ENCODE measurements around the gene HOXD10. TPM values are rescaled to one million over a fixed set of nuclear protein-coding genes. Genes with fewer than 3 reads are reported as not detected.
A peak's percentile ranks its signal among the peaks of the same experiment; 100 is the strongest.

Gene HOXD10
- total RNA-seq (2014; rRNA removed; shearing (Covaris generic)), result 1.3 and 2.2 TPM in 2 replicates

DNA sequence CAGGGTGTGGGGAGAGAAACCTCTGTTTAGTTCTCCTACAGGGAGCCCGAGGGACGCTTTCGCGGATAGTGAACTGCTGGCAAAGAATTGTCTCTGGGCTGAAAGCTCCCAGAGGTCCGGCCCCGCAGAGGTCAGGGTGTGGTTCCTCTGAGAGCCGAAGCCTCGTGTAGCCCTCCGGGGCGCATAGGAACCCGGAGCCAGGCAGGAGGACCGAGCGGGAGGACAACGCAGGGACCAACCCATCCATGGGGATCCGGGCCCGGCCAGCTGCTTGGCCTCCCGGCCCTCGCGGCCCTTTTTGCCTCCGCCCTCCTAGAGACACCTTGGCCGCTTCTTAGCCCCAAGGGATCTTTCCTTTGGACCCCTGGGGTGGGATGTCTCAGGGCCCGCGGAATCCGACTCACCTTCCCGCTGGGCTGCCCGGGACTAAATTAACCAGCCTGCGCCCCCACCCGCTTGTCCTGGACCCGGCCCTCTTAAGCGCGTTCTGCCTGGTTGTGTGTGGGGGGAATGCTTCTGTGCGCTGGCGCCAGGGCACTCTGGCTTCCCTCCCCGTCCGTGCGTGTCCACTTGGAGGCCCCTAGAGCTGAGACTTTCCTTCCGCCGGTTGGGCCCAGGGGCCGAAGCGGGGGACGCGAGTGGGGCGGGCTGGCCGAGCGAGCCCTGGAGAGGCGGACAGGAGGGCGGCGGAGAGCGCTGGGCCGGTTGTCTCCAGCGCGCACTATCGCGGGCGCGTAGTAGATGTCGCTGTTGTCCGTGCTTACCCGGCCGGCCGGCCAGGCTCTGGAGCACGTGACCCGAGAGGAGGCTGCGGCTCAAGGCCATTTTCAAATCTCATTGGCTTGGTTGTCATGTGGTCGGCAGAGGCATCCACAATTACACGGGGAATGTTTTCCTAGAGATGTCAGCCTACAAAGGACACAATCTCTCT, at the start of gene HOXD10:
Gene HOXD10 (plus strand): TSS at position 896 of the 931 bp plus-strand sequence. CDS start 56 bp downstream, outside the sequence.
- Histone ChIP-seq H3K9me3 (replicated peaks) (no peaks in the 10 kb centered on the region), H3K4me1 (peaks cover 8% of the 10 kb centered on the region), H3K27ac (no peak within 1 kb of the TSS), H3K4me3 (no peak within 1 kb of the TSS), H3K27me3 (no peaks in the 10 kb centered on the region), H3K36me3 (no peaks in the 10 kb centered on the region)
- DNase-seq, result no peak

DNA sequence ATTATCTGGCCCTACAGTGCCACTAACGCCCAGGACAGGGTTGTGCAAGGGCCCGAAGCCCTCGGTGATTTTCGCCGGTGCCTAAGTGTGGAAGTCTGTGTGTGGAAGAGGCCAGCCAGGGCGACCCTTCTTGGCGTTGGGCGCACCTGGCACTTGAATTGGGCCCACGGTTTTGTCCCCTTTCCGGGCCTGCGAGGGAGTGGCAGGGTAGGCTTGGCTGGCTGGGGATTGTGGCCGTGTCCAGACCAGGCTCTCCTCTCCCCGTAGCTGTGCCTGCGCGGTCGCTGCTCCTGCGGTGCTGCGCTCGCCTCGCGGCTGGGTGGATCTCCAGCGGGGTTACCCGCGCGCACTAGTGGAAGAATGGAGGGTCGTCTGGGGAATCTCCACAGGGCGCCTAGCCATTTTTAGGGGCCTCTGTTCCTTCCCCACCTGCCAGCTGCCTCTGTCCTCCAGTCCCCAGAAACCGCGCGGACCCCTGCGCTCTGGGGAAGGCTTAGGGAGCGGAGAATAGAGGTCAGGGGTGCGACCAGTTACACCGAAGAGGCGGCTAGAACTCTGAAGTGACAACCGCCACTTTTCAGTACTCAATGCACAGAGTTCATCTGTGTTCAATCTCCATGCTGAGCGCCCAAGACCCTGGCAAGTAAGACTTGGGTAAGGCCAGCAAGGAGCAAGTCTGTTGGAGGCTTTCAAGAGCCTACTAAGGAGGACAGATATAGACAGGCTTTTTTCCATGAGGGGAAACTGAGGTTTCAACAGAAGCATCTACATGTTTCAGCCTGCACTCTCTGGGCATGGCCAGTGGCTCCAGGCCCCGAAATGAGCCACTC, 48.8 kb upstream of the HOXD10 start:
- no peak for DNase-seq
- no peak overlapping the region for H3K27ac ChIP-seq
- H3K9me3 ChIP-seq (replicated peaks), result no peaks in the 10 kb centered on the region
- H3K36me3 ChIP-seq, result no peaks in the 10 kb centered on the region
- no peaks in the 10 kb centered on the region for H3K27me3 ChIP-seq
- H3K4me3 ChIP-seq, result no peak overlapping the region
- H3K4me1 ChIP-seq, result no peaks in the 10 kb centered on the region

DNA sequence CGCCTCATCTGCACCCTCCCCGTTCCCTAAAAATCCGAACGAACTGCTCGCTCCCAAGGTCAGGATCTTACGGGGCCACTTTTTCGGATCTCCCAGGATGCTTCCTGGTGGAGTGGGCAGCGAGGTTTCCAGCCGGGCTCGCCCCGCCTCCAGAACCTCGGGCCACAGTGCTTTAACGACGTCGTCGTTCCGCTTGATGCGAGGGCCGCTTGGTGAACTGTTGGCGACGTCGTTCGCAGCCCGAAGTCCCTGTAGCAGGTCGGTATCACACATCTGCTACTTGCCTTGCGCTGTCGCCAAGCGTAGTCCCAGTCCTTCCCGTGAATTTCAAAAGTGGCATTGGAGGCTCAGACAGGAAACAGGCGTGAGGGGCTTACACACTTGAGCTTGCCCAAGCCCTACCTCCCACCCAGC, 48.2 kb upstream of the HOXD10 start:
- H3K9me3 ChIP-seq (replicated peaks), result no peaks in the 10 kb centered on the region
- no peak overlapping the region for H3K27ac ChIP-seq
- H3K36me3 ChIP-seq, result no peaks in the 10 kb centered on the region
- H3K4me3 ChIP-seq, result no peak overlapping the region
- H3K4me1 ChIP-seq, result no peaks in the 10 kb centered on the region
- H3K27me3 ChIP-seq, result no peaks in the 10 kb centered on the region
- DNase-seq, result no peak

DNA sequence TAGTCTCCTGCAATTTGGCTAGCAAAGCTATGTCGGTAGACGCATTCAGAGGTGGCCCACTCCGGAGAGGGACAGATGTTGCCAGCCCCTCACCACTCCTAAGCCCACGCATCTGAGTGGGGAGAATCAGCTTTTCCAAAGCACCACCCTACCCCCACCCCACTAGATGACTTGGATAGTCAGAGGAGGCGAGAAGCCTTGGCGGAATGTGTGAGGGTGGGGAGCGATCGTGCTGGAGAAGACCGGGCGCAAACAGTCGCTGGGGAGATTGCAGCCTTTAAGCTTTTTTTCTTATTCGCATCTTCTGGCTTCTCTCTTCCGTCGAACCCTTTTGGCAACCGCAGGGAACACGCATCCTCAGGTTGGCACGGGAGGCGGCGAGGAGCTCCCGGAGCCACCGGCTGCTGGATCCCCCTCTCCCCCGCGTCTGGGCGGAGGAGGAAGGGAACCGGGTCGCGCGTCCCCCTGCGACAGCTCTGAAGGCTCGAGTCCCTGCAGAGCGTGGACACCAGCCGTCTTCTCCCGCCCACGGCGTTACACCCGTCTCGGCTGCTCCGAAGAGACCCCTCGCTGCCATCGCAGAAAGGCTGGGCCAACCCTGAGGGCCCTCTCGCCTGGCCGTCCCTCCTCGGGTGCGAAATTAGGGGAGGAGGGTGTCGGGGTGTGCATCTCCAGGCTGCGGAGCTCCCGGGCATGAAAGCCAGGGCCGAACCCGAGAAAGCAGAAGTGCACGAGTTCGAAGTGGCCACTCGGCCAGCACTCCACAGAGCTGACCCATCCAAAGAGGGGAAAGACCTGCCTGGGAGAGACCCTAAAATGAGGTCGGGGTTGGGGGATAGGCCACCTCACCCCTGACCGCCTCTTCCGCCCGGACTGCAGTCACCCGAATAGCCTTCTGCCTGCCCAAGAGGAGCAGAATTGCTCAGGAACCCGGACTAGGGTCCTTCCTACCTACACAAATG, 45.0 kb upstream of the HOXD10 start:
- H3K36me3 ChIP-seq, result no peaks in the 10 kb centered on the region
- H3K4me1 ChIP-seq, result peaks cover 2% of the 10 kb centered on the region; the same call in 1 of the 2 replicates
- H3K4me3 ChIP-seq, result no peak overlapping the region
- no peaks in the 10 kb centered on the region for H3K27me3 ChIP-seq
- H3K9me3 ChIP-seq (replicated peaks), result no peaks in the 10 kb centered on the region
- H3K27ac ChIP-seq, result no peak overlapping the region
- DNase-seq, result no peak

DNA sequence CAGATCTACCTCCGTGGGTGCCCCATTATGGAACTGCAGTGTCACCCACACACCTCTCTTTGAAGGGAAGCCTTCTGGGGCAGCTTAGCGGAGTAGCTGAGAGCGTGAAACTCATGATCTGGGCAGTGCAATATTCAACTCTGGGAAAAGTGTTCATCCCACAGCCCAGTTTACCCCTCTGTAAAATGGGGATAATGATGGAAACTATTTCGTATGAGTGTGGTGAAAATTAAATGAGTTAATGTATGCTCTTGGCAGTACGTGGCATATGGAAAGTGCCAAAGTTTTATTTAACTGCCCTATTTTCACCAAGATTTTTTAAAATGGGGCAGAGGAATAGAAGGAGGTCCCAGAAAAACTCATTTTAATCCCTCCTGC, 44.3 kb upstream of the HOXD10 start:
- DNase-seq, result no peak
- Histone ChIP-seq H3K27ac (no peak overlapping the region), H3K4me1 (peaks cover 2% of the 10 kb centered on the region; the same call in 1 of the 2 replicates), H3K36me3 (no peaks in the 10 kb centered on the region), H3K9me3 (replicated peaks) (no peaks in the 10 kb centered on the region), H3K27me3 (no peaks in the 10 kb centered on the region), H3K4me3 (no peak overlapping the region)

DNA sequence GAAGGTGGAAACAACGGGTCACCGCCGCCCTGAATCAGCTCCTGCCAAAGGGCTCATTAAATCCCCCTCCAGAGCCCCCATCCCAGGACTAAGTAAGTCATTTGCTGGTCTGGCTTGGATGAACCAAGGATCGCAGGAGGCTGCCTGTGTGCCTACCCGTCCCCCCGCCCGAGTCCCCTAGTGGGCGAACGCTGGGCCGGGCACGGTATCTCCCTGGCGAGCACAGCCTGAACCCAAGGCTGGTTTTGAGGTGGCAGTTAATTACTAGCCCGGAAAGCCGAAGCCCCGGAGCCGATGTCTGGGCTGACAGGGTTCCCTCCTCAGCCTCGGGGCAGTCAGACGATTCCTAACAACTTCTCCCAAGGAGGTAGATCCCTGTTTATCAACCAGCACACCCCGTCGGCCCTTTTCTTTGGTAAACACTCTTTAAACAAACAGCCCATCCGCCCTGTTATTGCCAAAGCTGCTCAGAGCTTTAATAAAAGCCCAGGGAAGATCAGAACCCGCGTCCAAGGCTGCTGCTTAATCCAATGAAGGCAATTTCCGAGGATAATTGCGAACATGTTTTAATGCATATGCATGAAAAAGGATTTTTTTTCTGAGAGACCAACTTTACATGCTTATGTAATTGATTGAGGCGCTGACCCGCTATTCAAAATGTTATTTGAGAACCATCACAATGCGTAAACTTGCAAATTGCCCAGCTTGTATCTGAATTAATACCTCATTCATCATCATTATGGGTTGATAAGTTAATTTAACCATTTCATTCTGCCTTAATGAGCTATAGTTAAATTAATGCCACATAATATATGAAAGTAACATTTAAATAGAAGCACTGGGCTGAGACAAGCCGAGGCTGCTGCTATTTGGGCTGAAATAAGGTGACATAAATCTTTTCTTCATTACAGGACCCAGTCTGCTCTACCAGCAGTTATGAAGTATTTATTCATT, 43.4 kb upstream of the HOXD10 start:
- H3K27me3 ChIP-seq, result no peaks in the 10 kb centered on the region
- H3K4me3 ChIP-seq, result no peak overlapping the region
- DNase-seq, result no peak
- no peaks in the 10 kb centered on the region for H3K9me3 ChIP-seq (replicated peaks)
- H3K4me1 ChIP-seq, result peaks cover 2% of the 10 kb centered on the region; the same call in 1 of the 2 replicates
- no peaks in the 10 kb centered on the region for H3K36me3 ChIP-seq
- no peak overlapping the region for H3K27ac ChIP-seq

DNA sequence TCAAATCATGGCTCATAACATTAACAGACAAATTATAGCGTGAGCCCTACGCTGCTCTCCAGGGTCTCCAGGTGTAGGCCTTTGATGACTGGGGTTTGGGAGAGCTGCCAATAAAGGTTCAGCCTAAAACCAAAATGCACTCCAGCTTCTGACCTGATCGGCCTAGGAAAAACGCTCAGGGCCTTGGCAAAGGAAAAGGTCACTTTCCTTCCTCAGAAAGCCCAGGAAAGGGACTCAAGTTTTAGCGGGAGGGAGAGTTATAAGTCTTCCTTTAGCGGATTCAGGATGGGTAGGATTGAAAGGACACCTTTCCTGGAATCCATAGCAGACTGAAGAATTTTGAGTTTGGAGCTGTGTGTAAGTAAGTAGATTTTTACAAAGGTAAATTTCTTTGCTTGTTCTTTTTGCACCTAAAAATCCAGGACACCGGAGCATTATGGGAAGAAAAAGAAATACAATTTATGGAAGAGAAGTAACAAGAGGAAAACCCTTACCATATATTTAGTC, 41.6 kb upstream of the HOXD10 start:
- H3K27me3 ChIP-seq, result no peaks in the 10 kb centered on the region
- peaks cover 2% of the 10 kb centered on the region; the same call in 1 of the 2 replicates for H3K4me1 ChIP-seq
- H3K27ac ChIP-seq, result peak overlapping the region; percentile 80
- peak in 1 of 2 experiments; percentile 46 for DNase-seq
- peak overlapping the region; percentile 66 for H3K4me3 ChIP-seq
- no peaks in the 10 kb centered on the region for H3K9me3 ChIP-seq (replicated peaks)
- H3K36me3 ChIP-seq, result no peaks in the 10 kb centered on the region

DNA sequence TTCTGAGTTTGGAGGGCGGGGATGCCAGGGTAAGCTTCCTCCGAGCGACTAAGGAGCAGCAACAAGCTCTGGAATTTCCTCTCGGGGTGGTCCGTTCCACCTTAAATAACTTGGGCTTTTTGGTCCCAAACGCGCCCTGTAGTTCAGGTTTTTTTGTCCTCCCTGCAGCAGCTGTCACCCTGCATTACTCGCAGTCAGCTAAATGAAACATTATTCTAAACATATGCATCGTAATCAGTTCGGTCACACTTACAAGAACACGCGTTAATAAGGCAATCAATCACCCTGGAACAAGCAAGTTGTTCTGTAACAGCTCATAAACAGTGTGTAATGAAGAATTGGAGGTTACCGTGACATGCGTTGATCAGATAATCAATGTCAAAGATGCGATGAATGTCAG, 41.1 kb upstream of the HOXD10 start:
- DNase-seq, result peak; percentile 89 to 94
- H3K4me3 ChIP-seq, result peak overlapping the region; percentile 66
- peak overlapping the region; percentile 80 for H3K27ac ChIP-seq
- H3K36me3 ChIP-seq, result no peaks in the 10 kb centered on the region
- H3K4me1 ChIP-seq, result peaks cover 2% of the 10 kb centered on the region; the same call in 1 of the 2 replicates
- H3K9me3 ChIP-seq (replicated peaks), result no peaks in the 10 kb centered on the region
- no peaks in the 10 kb centered on the region for H3K27me3 ChIP-seq

DNA sequence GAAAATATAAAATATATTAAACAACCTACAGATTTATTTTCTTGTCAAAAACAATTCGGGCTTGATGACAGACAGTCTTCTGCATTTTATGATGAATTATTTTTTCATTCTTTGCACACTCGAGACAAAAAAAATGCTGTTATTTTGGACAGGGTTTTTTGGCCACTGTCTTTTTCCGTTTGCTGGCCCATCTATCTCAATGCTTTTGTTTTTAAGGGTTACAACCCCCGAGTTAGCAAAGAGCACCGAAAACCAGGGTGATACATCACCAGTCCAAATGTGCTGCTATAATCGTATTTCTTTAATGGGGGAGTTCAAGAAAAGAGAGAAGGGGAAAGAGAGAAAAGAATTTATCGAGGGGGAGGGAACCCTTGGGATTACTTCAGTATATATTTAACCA, 40.5 kb upstream of the HOXD10 start:
- Histone ChIP-seq H3K9me3 (replicated peaks) (no peaks in the 10 kb centered on the region), H3K27ac (peak overlapping the region; percentile 80), H3K27me3 (no peaks in the 10 kb centered on the region), H3K4me3 (peak overlapping the region; percentile 66), H3K4me1 (peaks cover 2% of the 10 kb centered on the region; the same call in 1 of the 2 replicates), H3K36me3 (no peaks in the 10 kb centered on the region)
- DNase-seq, result no peak

DNA sequence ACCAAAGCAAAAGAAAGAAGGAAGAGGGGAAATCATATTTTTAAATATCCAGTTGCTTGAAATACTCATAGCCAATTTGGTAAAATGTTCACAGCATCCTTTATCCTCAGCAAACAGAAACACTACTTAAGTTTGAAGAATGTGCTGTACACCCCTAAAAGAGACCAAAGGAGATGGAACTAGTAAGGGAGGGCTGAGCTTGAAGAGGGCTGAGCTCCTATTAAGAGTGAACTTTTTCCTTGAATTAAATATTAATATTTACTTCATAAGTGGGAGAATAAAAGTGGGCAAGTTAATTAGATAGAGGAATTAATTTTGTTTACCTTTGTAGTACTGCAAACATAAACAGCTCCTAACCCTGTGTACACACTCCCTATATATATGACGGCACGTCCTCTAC, 39.8 kb upstream of the HOXD10 start:
- Histone ChIP-seq H3K27me3 (no peaks in the 10 kb centered on the region), H3K4me1 (peaks cover 2% of the 10 kb centered on the region; the same call in 1 of the 2 replicates), H3K9me3 (replicated peaks) (no peaks in the 10 kb centered on the region), H3K36me3 (no peaks in the 10 kb centered on the region), H3K27ac (no peak overlapping the region), H3K4me3 (no peak overlapping the region)
- no peak for DNase-seq

DNA sequence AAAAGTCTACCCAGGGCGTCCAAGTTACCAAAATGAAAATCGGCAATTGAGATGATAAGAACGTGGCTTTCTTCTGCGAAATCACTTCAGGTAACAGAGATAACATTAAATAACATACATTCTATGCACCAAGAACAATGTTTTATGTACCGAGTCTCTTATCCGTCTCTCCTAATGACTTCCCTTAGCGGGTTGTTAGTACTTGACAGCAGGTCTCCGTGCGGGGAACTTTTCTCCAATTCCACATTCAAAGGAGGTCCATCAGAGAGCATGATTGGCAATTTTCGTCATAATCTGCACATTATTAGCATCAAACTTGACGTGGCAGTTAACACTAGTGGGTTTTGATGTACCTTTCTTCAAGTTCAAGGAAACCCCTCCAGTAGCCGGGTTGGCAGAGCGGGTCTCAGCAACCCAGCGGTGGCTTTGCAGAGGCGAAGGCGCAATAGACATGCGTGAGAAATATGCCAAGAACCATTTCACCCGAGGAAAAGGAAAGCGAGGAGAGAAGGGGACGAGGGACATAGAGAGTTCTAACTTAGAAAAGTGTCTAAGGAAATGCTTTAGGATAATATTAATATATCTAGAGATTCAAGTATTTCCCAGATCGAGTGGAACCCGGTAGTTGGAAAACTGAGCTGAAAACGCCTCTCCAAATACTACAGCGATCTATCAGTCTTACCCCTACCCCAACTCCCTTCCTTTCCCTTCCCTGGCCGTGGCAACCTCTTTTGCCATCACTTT, 37.9 kb upstream of the HOXD10 start:
- no peaks in the 10 kb centered on the region for H3K9me3 ChIP-seq (replicated peaks)
- no peaks in the 10 kb centered on the region for H3K36me3 ChIP-seq
- H3K27ac ChIP-seq, result no peak overlapping the region
- H3K4me3 ChIP-seq, result no peak overlapping the region
- no peak for DNase-seq
- peaks cover 2% of the 10 kb centered on the region; the same call in 1 of the 2 replicates for H3K4me1 ChIP-seq
- no peaks in the 10 kb centered on the region for H3K27me3 ChIP-seq

DNA sequence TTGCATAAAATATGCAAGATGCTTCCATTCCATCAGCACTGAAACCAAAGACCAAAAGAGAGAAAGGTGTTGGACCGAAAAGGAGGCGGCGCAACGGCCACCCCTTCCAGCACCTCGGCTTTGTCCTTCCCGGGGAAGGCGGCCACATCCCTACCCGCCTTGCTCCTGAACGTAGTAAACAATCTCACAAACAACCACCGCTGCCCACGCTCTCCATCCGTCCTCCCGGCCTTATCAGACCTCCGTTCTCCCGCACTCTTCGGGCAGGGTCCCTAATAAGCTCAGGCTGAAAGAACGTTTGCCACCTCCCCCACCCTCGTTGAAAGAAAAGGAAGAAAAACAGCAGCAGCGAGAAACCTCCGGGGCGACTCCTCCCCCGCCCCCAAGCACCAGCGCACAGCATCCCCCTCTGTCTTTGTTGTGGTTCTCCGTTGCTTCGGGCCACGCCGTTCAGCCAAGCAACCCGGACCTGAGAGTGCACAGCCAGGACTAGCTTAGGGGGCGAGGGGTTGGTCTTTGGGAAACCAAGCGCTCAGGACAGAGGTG, 37.2 kb upstream of the HOXD10 start:
- H3K4me3 ChIP-seq, result no peak overlapping the region
- no peak for DNase-seq
- H3K4me1 ChIP-seq, result peaks cover 2% of the 10 kb centered on the region; the same call in 1 of the 2 replicates
- H3K9me3 ChIP-seq (replicated peaks), result no peaks in the 10 kb centered on the region
- no peak overlapping the region for H3K27ac ChIP-seq
- no peaks in the 10 kb centered on the region for H3K27me3 ChIP-seq
- H3K36me3 ChIP-seq, result no peaks in the 10 kb centered on the region

Data from SJCRH30 (cell line).